Keratinocyte (primary cell): Measurements from ENCODE around the gene ANAPC2. TPM values are rescaled to one million over a fixed set of nuclear protein-coding genes. Genes with fewer than 3 reads are reported as not detected.

ENCODE experiments used
- DNase-seq: peaks from one replicate; pipeline ENCODE4 v3.0.0-alpha.2; 2011; ENCODE audit warnings: low read depth, missing footprints, low spot score
- FAIRE-seq: peaks from 2 replicates; lab custom pipeline; 2011; peaks lifted over from hg19 to GRCh38; lab: Jason Lieb, UNC
- H2AFZ ChIP-seq: 2 replicates; pipeline ENCODE4 v1.6.0; 2012; ENCODE audit warnings: low read length, control low read depth, inconsistent platforms; ENCODE audit not compliant: control insufficient read depth
- H3K27ac ChIP-seq: 2 replicates; pipeline ENCODE4 v1.5.1; 2011; ENCODE audit warnings: low read length; ENCODE audit not compliant: control insufficient read depth, insufficient read depth
- H3K27me3 ChIP-seq: 3 replicates; pipeline ENCODE4 v1.6.0; 2011; ENCODE audit warnings: low read length; ENCODE audit not compliant: control insufficient read depth, insufficient read depth; ENCODE audit errors: extremely low read depth
- H3K36me3 ChIP-seq, 2 experiments: 2 replicates in 1 of 2; 3 replicates in 1 of 2; pipeline ENCODE4 v1.5.1; 2011; ENCODE audit warnings: low read length in 2 of 2, mild to moderate bottlenecking in 1 of 2; ENCODE audit not compliant: control insufficient read depth in 2 of 2, insufficient read depth in 2 of 2; ENCODE audit errors: extremely low read depth in 1 of 2
- H3K4me1 ChIP-seq: 3 replicates; pipeline ENCODE4 v1.5.1; 2011; ENCODE audit warnings: low read length; ENCODE audit not compliant: control insufficient read depth, insufficient read depth; ENCODE audit errors: extremely low read depth
- H3K4me2 ChIP-seq: 3 replicates; pipeline ENCODE4 v1.6.0; 2011; ENCODE audit warnings: low read depth, low read length; ENCODE audit not compliant: control insufficient read depth, insufficient read depth; ENCODE audit errors: extremely low read depth
- H3K4me3 ChIP-seq, 3 experiments: fragments of 200-600 bp in 1 of 3; sonication (generic) in 1 of 3; 2 replicates in 2 of 3; 3 replicates in 1 of 3; pipeline ENCODE4 v1.5.1; 2011 to 2016; ENCODE audit warnings: low read length in 3 of 3, mild to moderate bottlenecking in 3 of 3, control low read depth in 2 of 3, inconsistent platforms in 1 of 3, low read depth in 1 of 3, mixed read lengths in 1 of 3, mixed run types in 1 of 3, moderate library complexity in 1 of 3; ENCODE audit not compliant: control insufficient read depth in 2 of 3, insufficient read depth in 2 of 3; ENCODE audit errors: extremely low read depth in 1 of 3
- H3K79me2 ChIP-seq: 2 replicates; pipeline ENCODE4 v1.6.0; 2012; ENCODE audit warnings: low read length; ENCODE audit not compliant: control insufficient read depth, insufficient read depth
- H3K9ac ChIP-seq: 3 replicates; pipeline ENCODE4 v1.6.0; 2011; ENCODE audit warnings: low read length; ENCODE audit not compliant: control insufficient read depth, insufficient read depth; ENCODE audit errors: extremely low read depth
- H3K9me1 ChIP-seq: 3 replicates; pipeline ENCODE4 v1.6.0; 2011; ENCODE audit warnings: low read length; ENCODE audit not compliant: control insufficient read depth, insufficient read depth; ENCODE audit errors: extremely low read depth
- H3K9me3 ChIP-seq: 2 replicates; pipeline ENCODE4 v1.5.1; 2012; ENCODE audit warnings: low read depth, low read length; ENCODE audit not compliant: control insufficient read depth
- H4K20me1 ChIP-seq: 3 replicates; pipeline ENCODE4 v1.6.0; 2011; ENCODE audit warnings: low read length; ENCODE audit not compliant: control insufficient read depth, insufficient read depth; ENCODE audit errors: extremely low read depth
- CTCF ChIP-seq, 3 experiments: IDR thresholded peaks in 1 of 3; conservative IDR thresholded peaks in 1 of 3; optimal IDR thresholded peaks in 1 of 3; 2 replicates in 2 of 3; 3 replicates in 1 of 3; pipeline versions ENCODE3 to v1.5.1; 2011; ENCODE audit warnings: low read length in 3 of 3, mild to moderate bottlenecking in 3 of 3, moderate library complexity in 2 of 3, control low read depth in 1 of 3, inconsistent platforms in 1 of 3; ENCODE audit not compliant: insufficient read depth in 2 of 3; ENCODE audit errors: extremely low read depth in 1 of 3
- EZH2 ChIP-seq: IDR thresholded peaks from one replicate; pipeline ENCODE4 v1.6.1; 2012; ENCODE audit warnings: inconsistent platforms, mild to moderate bottlenecking, low read length, moderate library complexity
- dilution Hi-C: fragments of 300-500 bp; cut with MboI; formaldehyde crosslinking; loops from one replicate; pipeline ENCODE4 v1.7.0; 2020; ENCODE audit warnings: low sequenced_read_pairs; ENCODE audit not compliant: extremely low pct_ligation_motif_present
- polyA plus RNA-seq, 5 experiments: library from polyadenylated mRNA; depleted of rRNA in 3 of 5; stranded (reverse) in 3 of 5; stranded (forward) in 1 of 5; unstranded in 1 of 5; fragments of >200 nt; gene quantifications; 1 replicate in 1 of 5; 2 replicates in 3 of 5; 3 replicates in 1 of 5; pipeline versions ENCODE4 v1.2.1 to v1.2.3, GENCODE V29; 2011 to 2012; ENCODE audit warnings: missing spikeins in 2 of 5, low read depth in 1 of 5, low replicate concordance in 1 of 5

ANAPC2 gene
- polyA plus RNA-seq, 1 donor (not counting 4 experiments of a cell fraction or from before 2014, with no cell fraction given): 11.9 TPM

DNA sequence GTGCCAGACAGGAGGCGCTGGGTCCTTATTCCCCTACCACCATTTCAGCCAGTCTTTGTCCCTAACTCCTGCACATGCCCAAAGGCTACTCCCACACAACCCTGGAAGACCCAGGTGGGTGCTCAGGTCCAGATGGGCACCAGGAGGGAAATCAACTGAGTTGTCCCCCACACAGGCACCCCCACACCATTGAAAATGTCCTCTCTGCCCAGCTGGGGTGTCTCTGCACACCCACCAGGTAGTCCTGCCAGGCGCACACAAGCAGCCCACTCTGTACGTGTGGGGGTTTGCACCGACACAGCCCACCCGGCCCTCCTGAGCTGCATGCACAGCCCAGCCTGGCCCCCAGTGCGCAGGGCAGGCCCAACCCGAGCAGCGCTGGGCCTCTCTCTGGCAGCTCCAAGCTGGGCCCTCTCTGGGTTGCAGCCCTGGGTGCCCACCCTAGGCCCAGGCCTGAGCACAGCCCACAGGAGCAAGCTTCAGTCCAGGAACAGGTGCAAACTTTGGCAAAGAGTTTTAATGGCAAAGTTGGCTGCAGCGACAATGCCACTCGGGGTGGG lies 31.5 kb upstream of the ANAPC2 start:
- Histone ChIP-seq H3K27me3 (no peaks in the 10 kb centered on the region), H3K36me3 (peaks cover 3 to 12% of the 10 kb centered on the region in 2 experiments), H3K4me1 (peaks cover 33% of the 10 kb centered on the region), H3K9ac (no peak overlapping the region), H3K79me2 (no peaks in the 10 kb centered on the region), H2AFZ (no peak overlapping the region), H3K4me3 (no peak overlapping the region), H4K20me1 (no peaks in the 10 kb centered on the region), H3K27ac (no peak overlapping the region), H3K4me2 (no peak overlapping the region), H3K9me1 (no peaks in the 10 kb centered on the region), H3K9me3 (no peaks in the 10 kb centered on the region)
- dilution Hi-C loops: no loop called here
- TF ChIP-seq EZH2: no peak
- no peak for TF ChIP-seq CTCF (optimal IDR thresholded peaks at IDR 0.05 in 1 of 3, IDR thresholded peaks at IDR 0.05 in 1 of 3, conservative IDR thresholded peaks at IDR 0.05 in 1 of 3; ENCODE audit: extremely low read depth in 1 of 3, insufficient read depth in 2 of 3, low read length in 3 of 3)
- DNase-seq: no peak
- FAIRE-seq: no peak

GRCh38 chr9:137218754-137219271 lies 30.5 kb upstream of the ANAPC2 start:
- no peaks in the 10 kb centered on the region for H3K27me3 ChIP-seq
- H3K36me3 ChIP-seq: peaks cover 3 to 12% of the 10 kb centered on the region in 2 experiments
- no peak for TF ChIP-seq CTCF (optimal IDR thresholded peaks at IDR 0.05 in 1 of 3, IDR thresholded peaks at IDR 0.05 in 1 of 3, conservative IDR thresholded peaks at IDR 0.05 in 1 of 3; ENCODE audit: extremely low read depth in 1 of 3, insufficient read depth in 2 of 3, low read length in 3 of 3)
- TF ChIP-seq EZH2: no peak
- dilution Hi-C loops: no loop called here
- H3K4me1 ChIP-seq: peaks cover 27% of the 10 kb centered on the region
- no peak overlapping the region for H2AFZ ChIP-seq
- no peaks in the 10 kb centered on the region for H3K9me1 ChIP-seq
- H3K9ac ChIP-seq: no peak overlapping the region
- DNase-seq: no peak
- FAIRE-seq: no peak
- no peaks in the 10 kb centered on the region for H4K20me1 ChIP-seq
- H3K9me3 ChIP-seq: no peaks in the 10 kb centered on the region
- H3K4me2 ChIP-seq: no peak overlapping the region
- no peak overlapping the region for H3K4me3 ChIP-seq
- H3K27ac ChIP-seq: no peak overlapping the region
- no peaks in the 10 kb centered on the region for H3K79me2 ChIP-seq
